Hepatocyte (in vitro differentiated cells): Measurements from ENCODE around the gene ARSI.

ENCODE experiments used
- CTCF ChIP-seq: fragments of 200-600 bp; sonication (generic); IDR thresholded peaks from 2 replicates; pipeline ENCODE4 v1.5.1; 2016; ENCODE audit warnings: antibody characterized with exemption, mild to moderate bottlenecking; ENCODE audit not compliant: poor library complexity
- EZH2 ChIP-seq: fragments of 200-600 bp; sonication (generic); IDR thresholded peaks from 2 replicates; pipeline ENCODE4 v1.6.1; 2016; ENCODE audit warnings: antibody characterized with exemption, mild to moderate bottlenecking, borderline replicate concordance

GRCh38 chr5:150341331-150341730, 38.6 kb upstream of the ARSI start:
- TF ChIP-seq CTCF (no peak), EZH2 (no peak)
